Activated naive CD8-positive, alpha-beta T cell treated with anti-CD3 and anti-CD28 coated beads, Interleukin-2, amount 10 ng/mL, durations not matched to agents 7 days and 5 days (primary cell): ENCODE measurements around the gene PPP2R2C. TPM values are rescaled to one million over a fixed set of nuclear protein-coding genes. Genes with fewer than 3 reads are reported as not detected.

Experiments
- ATAC-seq: fragments of 150-1000 bp; cut with Tn5 transposase; one replicate; pipeline ENCODE4 v1.10.0; 2021; ENCODE audit warnings: low read depth, moderate library complexity
- POLR2A ChIA-PET: fragments of 350-600 bp; sonication (Branson Sonifier 250); formaldehyde crosslinking; loops from one replicate; lab custom pipeline; 2021; ENCODE audit warnings: antibody characterized with exemption; lab: Charles Lee
- DNase-seq: peaks from one replicate; pipeline ENCODE4 v3.0.0; 2021
- H3K27ac Mint-ChIP-seq: one replicate; pipeline ENCODE4 v1.8.0; 2022; ENCODE audit warnings: mild to moderate bottlenecking, mixed read lengths
- H3K27me3 Mint-ChIP-seq: one replicate; pipeline ENCODE4 v1.8.0; 2022; ENCODE audit warnings: mild to moderate bottlenecking, moderate library complexity, mixed read lengths
- H3K36me3 Mint-ChIP-seq: one replicate; pipeline ENCODE4 v1.8.0; 2021; ENCODE audit warnings: mild to moderate bottlenecking, mixed read lengths
- H3K4me1 Mint-ChIP-seq: one replicate; pipeline ENCODE4 v1.8.0; 2021; ENCODE audit warnings: mixed read lengths
- H3K4me3 Mint-ChIP-seq: one replicate; pipeline ENCODE4 v1.8.0; 2022; ENCODE audit warnings: mild to moderate bottlenecking, moderate library complexity, mixed read lengths
- H3K9me3 Mint-ChIP-seq: one replicate; pipeline ENCODE4 v1.8.0; 2021; ENCODE audit warnings: mixed read lengths
- total RNA-seq, 2 experiments: library from RNA; stranded (reverse); gene quantifications; one replicate each; pipeline ENCODE4 v1.2.3, GENCODE V29; 2021

Gene PPP2R2C
- total RNA-seq, 2 experiments from 2014 or later, result not detected

GRCh38 chr4:6454112-6454910 is 18.1 kb downstream of the PPP2R2C start:
- POLR2A ChIA-PET, result no interaction called here
- H3K4me1 Mint-ChIP-seq, result no peaks in the 10 kb centered on the region
- H3K27me3 Mint-ChIP-seq, result no peaks in the 10 kb centered on the region
- no peaks in the 10 kb centered on the region for H3K36me3 Mint-ChIP-seq
- H3K4me3 Mint-ChIP-seq, result no peak overlapping the region
- no peak for ATAC-seq
- no peaks in the 10 kb centered on the region for H3K9me3 Mint-ChIP-seq
- DNase-seq, result peak; percentile 6
- H3K27ac Mint-ChIP-seq, result no peak overlapping the region

DNA sequence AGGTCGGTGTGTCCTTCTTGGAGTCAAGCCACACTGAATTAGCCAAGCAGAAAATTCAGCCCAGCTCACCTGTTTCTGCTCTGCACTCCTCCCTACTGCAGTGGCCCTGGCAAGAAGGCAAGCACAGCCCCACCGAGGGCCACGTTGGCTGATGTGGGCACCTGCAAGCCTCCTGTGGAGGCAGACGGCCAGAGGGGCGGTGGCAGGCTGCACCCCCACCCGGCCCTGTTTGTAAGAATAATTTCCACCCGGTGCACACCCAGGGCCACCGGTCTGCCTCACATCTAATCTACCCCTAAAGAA is 18.8 kb downstream of the PPP2R2C start:
- H3K27ac Mint-ChIP-seq, result no peak overlapping the region

GRCh38 chr4:6452897-6453687 is 19.3 kb downstream of the PPP2R2C start:
- no peak overlapping the region for H3K4me3 Mint-ChIP-seq
- H3K9me3 Mint-ChIP-seq, result no peaks in the 10 kb centered on the region
- H3K36me3 Mint-ChIP-seq, result no peaks in the 10 kb centered on the region
- no peak overlapping the region for H3K27ac Mint-ChIP-seq
- no peaks in the 10 kb centered on the region for H3K4me1 Mint-ChIP-seq
- POLR2A ChIA-PET, result no interaction called here
- ATAC-seq (no peak), DNase-seq (peak; percentile 9)
- no peaks in the 10 kb centered on the region for H3K27me3 Mint-ChIP-seq

More for the DNA sequence above, 18.8 kb downstream of the PPP2R2C start:
- H3K27me3 Mint-ChIP-seq, result no peaks in the 10 kb centered on the region
- H3K4me1 Mint-ChIP-seq, result no peaks in the 10 kb centered on the region
- H3K36me3 Mint-ChIP-seq, result no peaks in the 10 kb centered on the region
- POLR2A ChIA-PET, result no interaction called here
- no peak overlapping the region for H3K4me3 Mint-ChIP-seq
- H3K9me3 Mint-ChIP-seq, result no peaks in the 10 kb centered on the region
- ATAC-seq (no peak), DNase-seq (peak; percentile 4)

- H3K27ac Mint-ChIP-seq, result no peak overlapping the region
- H3K9me3 Mint-ChIP-seq, result no peaks in the 10 kb centered on the region
- no peaks in the 10 kb centered on the region for H3K27me3 Mint-ChIP-seq
- DNase-seq (peak; percentile 12), ATAC-seq (no peak)
- H3K4me1 Mint-ChIP-seq, result peaks cover 3% of the 10 kb centered on the region
- H3K36me3 Mint-ChIP-seq, result no peaks in the 10 kb centered on the region
- H3K4me3 Mint-ChIP-seq, result no peak overlapping the region
- POLR2A ChIA-PET, result no interaction called here
These were observed 20.1 kb downstream of the PPP2R2C start for GRCh38 chr4:6452116-6452896.

GRCh38 chr4:6451309-6451708 is 21.1 kb downstream of the PPP2R2C start:
- Mint-ChIP-seq H3K27me3 (peaks cover 2% of the 10 kb centered on the region), H3K4me3 (no peak overlapping the region), H3K4me1 (peaks cover 3% of the 10 kb centered on the region), H3K36me3 (no peaks in the 10 kb centered on the region), H3K9me3 (no peaks in the 10 kb centered on the region), H3K27ac (no peak overlapping the region)
- DNase-seq (peak; percentile 1), ATAC-seq (no peak)
- POLR2A ChIA-PET, result no interaction called here

- H3K4me3 Mint-ChIP-seq, result no peak overlapping the region
- H3K27me3 Mint-ChIP-seq, result peaks cover 2% of the 10 kb centered on the region
- POLR2A ChIA-PET, result no interaction called here
- H3K27ac Mint-ChIP-seq, result no peak overlapping the region
- no peaks in the 10 kb centered on the region for H3K36me3 Mint-ChIP-seq
- DNase-seq (peak; percentile 10), ATAC-seq (no peak)
- no peaks in the 10 kb centered on the region for H3K9me3 Mint-ChIP-seq
- H3K4me1 Mint-ChIP-seq, result peaks cover 3% of the 10 kb centered on the region
These were observed 21.7 kb downstream of the PPP2R2C start for GRCh38 chr4:6450709-6451108.

GRCh38 chr4:6449746-6450369 is 22.6 kb downstream of the PPP2R2C start:
- Mint-ChIP-seq H3K36me3 (no peaks in the 10 kb centered on the region), H3K27me3 (peaks cover 2% of the 10 kb centered on the region), H3K4me3 (no peak overlapping the region), H3K27ac (no peak overlapping the region), H3K4me1 (peaks cover 3% of the 10 kb centered on the region), H3K9me3 (no peaks in the 10 kb centered on the region)
- ATAC-seq (no peak), DNase-seq (no peak)
- POLR2A ChIA-PET, result no interaction called here

DNA sequence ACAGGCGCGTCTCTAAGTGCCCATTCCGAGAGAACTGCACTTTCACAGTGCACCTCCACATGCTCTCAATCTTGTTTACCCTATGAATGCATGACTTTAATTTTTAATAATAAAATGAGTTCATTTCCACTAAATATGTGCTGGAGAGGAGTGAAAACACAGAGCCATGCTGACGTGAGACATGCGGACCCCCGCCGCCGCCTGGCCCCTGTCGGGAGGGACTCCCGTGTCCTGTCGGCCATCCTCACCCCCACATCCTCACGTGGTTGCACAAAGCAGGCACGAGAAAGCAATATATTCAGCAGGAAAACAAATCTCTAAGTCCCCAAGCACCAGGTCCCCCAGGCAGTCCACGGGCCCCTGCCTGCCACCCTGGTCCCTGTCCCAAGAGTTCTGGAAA is 23.1 kb downstream of the PPP2R2C start:
- DNase-seq, result peak; percentile 5
- Mint-ChIP-seq H3K27me3 (peaks cover 4% of the 10 kb centered on the region), H3K36me3 (no peaks in the 10 kb centered on the region), H3K4me3 (no peak overlapping the region), H3K9me3 (no peaks in the 10 kb centered on the region), H3K4me1 (peaks cover 3% of the 10 kb centered on the region), H3K27ac (no peak overlapping the region)
- ATAC-seq, result no peak
- POLR2A ChIA-PET, result no interaction called here

GRCh38 chr4:6448476-6449170 is 23.8 kb downstream of the PPP2R2C start:
- Mint-ChIP-seq H3K9me3 (no peaks in the 10 kb centered on the region), H3K4me3 (no peak overlapping the region), H3K27ac (no peak overlapping the region), H3K4me1 (peaks cover 3% of the 10 kb centered on the region), H3K27me3 (peaks cover 5% of the 10 kb centered on the region), H3K36me3 (no peaks in the 10 kb centered on the region)
- POLR2A ChIA-PET, result no interaction called here
- no peak for ATAC-seq
- peak; percentile 17 for DNase-seq

GRCh38 chr4:6447672-6448171 is 24.7 kb downstream of the PPP2R2C start:
- peaks cover 5% of the 10 kb centered on the region for H3K27me3 Mint-ChIP-seq
- no peak overlapping the region for H3K27ac Mint-ChIP-seq
- H3K9me3 Mint-ChIP-seq, result no peaks in the 10 kb centered on the region
- no peak overlapping the region for H3K4me3 Mint-ChIP-seq
- H3K4me1 Mint-ChIP-seq, result peaks cover 3% of the 10 kb centered on the region
- DNase-seq (peak; percentile 9), ATAC-seq (no peak)
- no peaks in the 10 kb centered on the region for H3K36me3 Mint-ChIP-seq
- POLR2A ChIA-PET, result no interaction called here

- peaks cover 5% of the 10 kb centered on the region for H3K27me3 Mint-ChIP-seq
- no peaks in the 10 kb centered on the region for H3K36me3 Mint-ChIP-seq
- ATAC-seq (no peak), DNase-seq (peak; percentile 13)
- no peak overlapping the region for H3K4me3 Mint-ChIP-seq
- no peaks in the 10 kb centered on the region for H3K9me3 Mint-ChIP-seq
- POLR2A ChIA-PET, result no interaction called here
- no peak overlapping the region for H3K27ac Mint-ChIP-seq
- peaks cover 3% of the 10 kb centered on the region for H3K4me1 Mint-ChIP-seq
These were observed 25.6 kb downstream of the PPP2R2C start for GRCh38 chr4:6446538-6447451.

- no peak for ATAC-seq
- H3K27me3 Mint-ChIP-seq, result peaks cover 5% of the 10 kb centered on the region
These were observed 26.3 kb downstream of the PPP2R2C start for GRCh38 chr4:6446130-6446482.

More at GRCh38 chr4:6446130-6446482, 26.3 kb downstream of the PPP2R2C start:
- POLR2A ChIA-PET, result no interaction called here
- Mint-ChIP-seq H3K36me3 (no peaks in the 10 kb centered on the region), H3K4me1 (peaks cover 3% of the 10 kb centered on the region), H3K9me3 (no peaks in the 10 kb centered on the region), H3K4me3 (no peak overlapping the region), H3K27ac (no peak overlapping the region)
- peak; percentile 5 for DNase-seq
